ENCODE data around the gene SLC7A6. TPM values are rescaled to one million over a fixed set of nuclear protein-coding genes. Genes with fewer than 3 reads are reported as not detected.

SLC7A6 gene
- total RNA-seq, 1 experiment from 2014 or later: 28.5 TPM

- TF ChIP-seq EZH2 (IDR thresholded peaks at IDR 0.05): no peak
- TF ChIP-seq SP1 (IDR thresholded peaks at IDR 0.05; ENCODE audit: low read depth): no peak
- no peak for TF ChIP-seq SIN3A (IDR thresholded peaks at IDR 0.05; ENCODE audit: low read depth)
- no peaks in the 10 kb centered on the region for H3K27me3 ChIP-seq (ENCODE audit: insufficient read depth, low read length)
- ATAC-seq (no peak), DNase-seq (ENCODE audit: low read depth, low spot score) (no peak)
- H3K9me2 ChIP-seq (ENCODE audit: insufficient read depth): no peaks in the 10 kb centered on the region
- no peaks in the 10 kb centered on the region for H4K20me1 ChIP-seq (ENCODE audit: insufficient read depth)
- no peaks in the 10 kb centered on the region for H3K9me3 ChIP-seq (ENCODE audit: control insufficient read depth in 1 of 2, insufficient read depth in 1 of 2, low read depth in 1 of 2, low read length in 2 of 2)
- H3K79me2 ChIP-seq (ENCODE audit: insufficient read depth, low read length): peaks cover 42% of the 10 kb centered on the region
- H3K27ac ChIP-seq (ENCODE audit: low read depth, low read length): no peak overlapping the region
- no peak overlapping the region for H3K4me3 ChIP-seq (replicated peaks in 1 of 2; ENCODE audit: low read depth in 1 of 2, low read length in 2 of 2)
- intact Hi-C loops (cut with micrococcal nuclease): no loop called here
- peaks cover 0 to 7% of the 10 kb centered on the region in 2 experiments; a peak in 1 of 4 replicates for H3K4me1 ChIP-seq (ENCODE audit: control insufficient read depth in 1 of 2, insufficient read depth in 2 of 2, low read length in 2 of 2)
- H2AFZ ChIP-seq (ENCODE audit: low read depth, low read length, poor library complexity, severe bottlenecking): no peak overlapping the region
- RAD21 ChIA-PET (ENCODE audit: low non-redundant PET in 1 of 2, low total read pairs in 2 of 2, uncharacterized antibody in 2 of 2, unreplicated experiment in 2 of 2): no interaction called here
- H3K36me3 ChIP-seq (ENCODE audit: control insufficient read depth in 1 of 2, insufficient read depth in 2 of 2, low read length in 2 of 2): peaks cover 2 to 40% of the 10 kb centered on the region in 2 experiments; a peak in 2 of 4 replicates
- H3K9ac ChIP-seq (ENCODE audit: low read length): no peak overlapping the region
- no peak overlapping the region for H3K4me2 ChIP-seq (ENCODE audit: low read length)
- no TSS peak for BruUV-seq (replicated peaks)
- POLR2A ChIA-PET: no interaction called here
- CTCF ChIA-PET: interaction anchor here (0.7 to 2.2 kb wide), 2 partner anchors 25 to 196 kb away, joined by 3 to 6 read pairs; partner anchors contain the start of gene SLC7A6
Observed at GRCh38 chr16:68289202-68289601, 24.9 kb downstream of the SLC7A6 start.

GRCh38 chr16:68289621-68290329 lies 25.4 kb downstream of the SLC7A6 start:
- Histone ChIP-seq H3K4me2 (ENCODE audit: low read length) (no peak overlapping the region), H4K20me1 (ENCODE audit: insufficient read depth) (no peaks in the 10 kb centered on the region), H3K27me3 (ENCODE audit: insufficient read depth, low read length) (no peaks in the 10 kb centered on the region), H3K4me3 (replicated peaks in 1 of 2; ENCODE audit: low read depth in 1 of 2, low read length in 2 of 2) (no peak overlapping the region), H3K4me1 (ENCODE audit: control insufficient read depth in 1 of 2, insufficient read depth in 2 of 2, low read length in 2 of 2) (peaks cover 0 to 7% of the 10 kb centered on the region in 2 experiments; a peak in 1 of 4 replicates), H3K27ac (ENCODE audit: low read depth, low read length) (no peak overlapping the region), H3K9me3 (ENCODE audit: control insufficient read depth in 1 of 2, insufficient read depth in 1 of 2, low read depth in 1 of 2, low read length in 2 of 2) (no peaks in the 10 kb centered on the region), H3K36me3 (ENCODE audit: control insufficient read depth in 1 of 2, insufficient read depth in 2 of 2, low read length in 2 of 2) (peaks cover 2 to 46% of the 10 kb centered on the region in 2 experiments; a peak in 2 of 4 replicates), H3K79me2 (ENCODE audit: insufficient read depth, low read length) (peaks cover 36% of the 10 kb centered on the region), H3K9ac (ENCODE audit: low read length) (no peak overlapping the region), H3K9me2 (ENCODE audit: insufficient read depth) (no peaks in the 10 kb centered on the region), H2AFZ (ENCODE audit: low read depth, low read length, poor library complexity, severe bottlenecking) (no peak overlapping the region)
- ChIA-PET POLR2A (no interaction called here), RAD21 (ENCODE audit: low non-redundant PET in 1 of 2, low total read pairs in 2 of 2, uncharacterized antibody in 2 of 2, unreplicated experiment in 2 of 2) (no interaction called here), CTCF (interaction anchor here (2.2 kb wide), 1 partner anchor 26 kb away, joined by 6 read pairs; the partner anchor contains the start of gene SLC7A6)
- intact Hi-C loops (cut with micrococcal nuclease): no loop called here
- DNase-seq (ENCODE audit: low read depth, low spot score): no peak
- TF ChIP-seq CTCF (IDR thresholded peaks at IDR 0.05 in 2 of 3, conservative IDR thresholded peaks at IDR 0.05 in 1 of 3; ENCODE audit: borderline replicate concordance in 1 of 3, insufficient read depth in 1 of 3, low read depth in 2 of 3, low read length in 2 of 3): no peak
- TF ChIP-seq MAX (IDR thresholded peaks at IDR 0.05): no peak
- no peak for TF ChIP-seq ZNF274 (IDR thresholded peaks at IDR 0.05; ENCODE audit: low read depth, low read length)
- TF ChIP-seq EZH2 (IDR thresholded peaks at IDR 0.05): no peak
- no peak for TF ChIP-seq ZFX (IDR thresholded peaks at IDR 0.05)
- no peak for TF ChIP-seq CBX3 (IDR thresholded peaks at IDR 0.05; ENCODE audit: low read depth)
- BruUV-seq (replicated peaks): no TSS peak
- ATAC-seq: no peak

All from HCT116 (cell line).